Central memory CD8-positive, alpha-beta T cell (primary cell): ENCODE measurements around the gene FUT3.
"Not testable (repeated sequence)": the region's sequence is repeated elsewhere in the genome, so short reads cannot be mapped to it uniquely, and the experiment has no call there.

ENCODE experiments used
- ATAC-seq: fragments of 150-1000 bp; cut with Tn5 transposase; replicated peaks from 2 replicates; pipeline ENCODE4 v1.10.0; 2022; ENCODE audit warnings: mild to moderate bottlenecking, moderate FRiP score, moderate number of reproducible peaks; ENCODE audit not compliant: poor library complexity, severe bottlenecking; ENCODE audit errors: extremely low read depth
- DNase-seq, 2 donors: peaks; one replicate each; pipeline ENCODE4 v3.0.0; 2021; ENCODE audit warnings: low spot score in 2 of 2
- H3K27ac Mint-ChIP-seq: one replicate; pipeline ENCODE4 v1.8.0; 2022; ENCODE audit warnings: low read depth, mild to moderate bottlenecking, moderate library complexity, mixed read lengths
- H3K27me3 Mint-ChIP-seq: one replicate; pipeline ENCODE4 v1.8.0; 2022; ENCODE audit warnings: mixed read lengths
- H3K36me3 Mint-ChIP-seq: one replicate; pipeline ENCODE4 v1.8.0; 2022; ENCODE audit warnings: mild to moderate bottlenecking, moderate library complexity, mixed read lengths; ENCODE audit not compliant: insufficient read depth
- H3K4me1 Mint-ChIP-seq: one replicate; pipeline ENCODE4 v1.8.0; 2022; ENCODE audit warnings: mixed read lengths
- H3K4me3 Mint-ChIP-seq: one replicate; pipeline ENCODE4 v1.8.0; 2022; ENCODE audit warnings: mild to moderate bottlenecking, moderate library complexity, mixed read lengths
- H3K9me3 Mint-ChIP-seq: one replicate; pipeline ENCODE4 v1.8.0; 2022; ENCODE audit warnings: mixed read lengths

The FUT3 gene

DNA sequence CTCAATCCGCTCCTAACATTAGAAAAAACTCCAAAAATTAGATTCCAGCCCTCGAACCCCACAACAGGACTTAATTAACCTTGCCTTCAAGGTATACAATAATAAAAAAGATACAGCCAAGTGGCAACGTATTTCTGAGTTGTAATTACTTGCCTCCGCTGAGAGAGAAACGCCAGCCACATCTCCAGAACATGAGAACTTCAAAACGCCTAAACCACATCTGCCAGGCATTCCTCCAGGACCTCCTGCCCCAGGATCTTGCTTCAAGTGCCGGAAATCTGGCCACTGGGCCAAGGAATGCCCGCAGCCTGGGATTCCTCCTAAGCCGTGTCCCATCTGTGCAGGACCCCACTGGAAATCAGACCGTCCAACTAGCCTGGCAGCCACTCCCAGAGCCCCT is 2.9 kb upstream of the FUT3 start:
- H3K27me3 Mint-ChIP-seq, DNase-seq, ATAC-seq, H3K9me3 Mint-ChIP-seq, H3K36me3 Mint-ChIP-seq, H3K4me3 Mint-ChIP-seq, H3K4me1 Mint-ChIP-seq, H3K27ac Mint-ChIP-seq: not testable (repeated sequence)

DNA sequence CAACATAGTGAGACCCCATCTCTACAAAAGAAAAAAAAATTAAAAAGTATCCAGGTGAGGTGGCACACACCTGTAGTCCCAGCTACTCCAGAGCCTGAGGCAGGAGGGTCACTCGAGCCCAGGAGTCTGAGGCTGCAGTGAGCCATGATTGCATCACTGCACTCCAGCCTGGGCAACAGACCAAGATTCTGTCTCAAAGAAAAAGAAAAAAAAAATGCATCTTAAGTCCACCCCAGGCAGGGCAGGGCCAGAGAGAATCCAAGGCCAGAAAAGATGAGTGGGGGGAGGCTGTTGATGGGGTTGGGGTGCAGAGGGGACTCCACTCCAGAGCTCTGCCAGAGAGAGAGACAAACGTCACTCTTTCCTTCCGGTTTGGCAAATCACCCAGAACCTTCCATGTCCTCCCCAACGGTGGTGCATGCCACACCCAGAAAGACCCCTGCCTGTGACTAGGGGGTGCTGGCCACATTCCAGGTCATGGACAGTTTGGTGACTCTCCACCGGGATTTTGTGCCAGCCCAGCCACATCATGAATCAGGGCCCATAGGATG is 431 bp downstream of the FUT3 start:
- Mint-ChIP-seq H3K27me3 (no peaks in the 10 kb centered on the region), H3K27ac (no peak overlapping the region), H3K4me3 (no peak overlapping the region), H3K9me3 (no peaks in the 10 kb centered on the region), H3K36me3 (no peaks in the 10 kb centered on the region), H3K4me1 (no peaks in the 10 kb centered on the region)
- no peak for ATAC-seq
- DNase-seq = no peak

DNA sequence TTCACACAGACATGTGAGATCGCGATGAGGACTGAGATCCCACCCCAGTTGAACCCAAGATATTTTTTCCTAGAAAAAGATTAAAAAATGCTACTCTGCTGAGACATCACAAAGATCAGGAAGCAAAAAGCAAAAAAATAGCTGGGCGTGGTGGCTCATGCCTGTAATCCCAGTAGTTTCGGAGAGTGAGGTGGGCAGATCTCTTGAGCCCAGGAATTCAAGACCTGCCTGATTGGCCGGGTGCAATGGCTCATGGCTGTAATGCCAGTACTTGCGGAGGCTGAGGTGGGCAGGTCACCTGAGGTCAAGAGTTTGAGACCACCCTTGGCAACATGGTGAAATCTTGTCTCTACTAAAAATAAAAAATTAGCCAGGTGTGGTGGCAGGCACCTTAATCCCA is 1.1 kb downstream of the FUT3 start:
- ATAC-seq = no peak
- Mint-ChIP-seq H3K27me3 (no peaks in the 10 kb centered on the region), H3K36me3 (no peaks in the 10 kb centered on the region), H3K4me3 (no peak overlapping the region), H3K9me3 (no peaks in the 10 kb centered on the region), H3K27ac (no peak overlapping the region), H3K4me1 (no peaks in the 10 kb centered on the region)
- no peak for DNase-seq

DNA sequence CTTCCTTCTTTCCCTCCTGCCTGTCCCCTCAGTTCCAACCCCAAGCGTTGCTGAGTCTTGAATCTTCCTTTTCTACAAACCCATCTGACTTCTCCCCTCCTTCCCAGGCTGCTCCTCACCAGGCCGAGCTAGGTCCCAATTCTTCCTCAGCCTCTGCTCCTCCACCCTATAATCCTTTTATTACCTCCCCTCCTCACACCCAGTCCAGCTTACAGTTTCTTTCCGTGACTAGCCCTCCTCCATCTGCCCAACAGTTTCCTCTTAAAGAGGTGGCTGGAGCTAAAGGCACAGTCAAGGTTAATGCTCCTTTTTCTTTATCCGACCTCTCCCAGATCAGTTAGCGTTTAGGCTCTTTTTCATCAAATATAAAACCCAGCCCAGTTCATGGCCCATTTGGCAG is 2.6 kb downstream of the FUT3 start:
- H3K36me3 Mint-ChIP-seq, H3K4me3 Mint-ChIP-seq, H3K27me3 Mint-ChIP-seq, H3K9me3 Mint-ChIP-seq, H3K4me1 Mint-ChIP-seq, ATAC-seq, DNase-seq, H3K27ac Mint-ChIP-seq: not testable (repeated sequence)

DNA sequence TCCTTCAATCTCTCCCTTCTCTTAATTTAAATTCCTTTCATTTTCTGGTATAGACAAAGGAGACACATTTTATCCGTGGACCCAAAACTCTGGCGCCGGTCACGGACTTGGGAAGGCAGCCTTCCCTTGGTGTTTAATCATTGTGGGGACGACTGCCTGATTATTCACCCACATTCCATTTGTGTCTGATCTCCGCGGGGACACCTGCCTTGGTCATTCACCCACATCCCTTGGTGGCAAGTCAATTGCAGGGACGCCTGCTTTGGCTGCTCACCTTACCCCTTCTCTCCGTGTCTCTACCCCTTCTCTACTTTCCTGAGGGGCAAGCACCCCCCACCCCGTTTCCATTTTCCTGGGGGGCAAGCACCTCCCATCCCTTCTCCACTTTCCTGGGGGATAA is 3.4 kb downstream of the FUT3 start:
- H3K4me1 Mint-ChIP-seq, H3K27ac Mint-ChIP-seq, H3K4me3 Mint-ChIP-seq, H3K9me3 Mint-ChIP-seq, DNase-seq, H3K27me3 Mint-ChIP-seq, H3K36me3 Mint-ChIP-seq, ATAC-seq: not testable (repeated sequence)

- no peak overlapping the region for H3K27ac Mint-ChIP-seq
- no peak for DNase-seq
- H3K9me3 Mint-ChIP-seq = no peaks in the 10 kb centered on the region
- no peaks in the 10 kb centered on the region for H3K4me1 Mint-ChIP-seq
- peaks cover 8% of the 10 kb centered on the region for H3K27me3 Mint-ChIP-seq
- H3K36me3 Mint-ChIP-seq = peaks cover 5% of the 10 kb centered on the region
- ATAC-seq = no peak
- no peak overlapping the region for H3K4me3 Mint-ChIP-seq
These were observed 6.5 kb downstream of the FUT3 start for GRCh38 chr19:5844456-5845433.

DNA sequence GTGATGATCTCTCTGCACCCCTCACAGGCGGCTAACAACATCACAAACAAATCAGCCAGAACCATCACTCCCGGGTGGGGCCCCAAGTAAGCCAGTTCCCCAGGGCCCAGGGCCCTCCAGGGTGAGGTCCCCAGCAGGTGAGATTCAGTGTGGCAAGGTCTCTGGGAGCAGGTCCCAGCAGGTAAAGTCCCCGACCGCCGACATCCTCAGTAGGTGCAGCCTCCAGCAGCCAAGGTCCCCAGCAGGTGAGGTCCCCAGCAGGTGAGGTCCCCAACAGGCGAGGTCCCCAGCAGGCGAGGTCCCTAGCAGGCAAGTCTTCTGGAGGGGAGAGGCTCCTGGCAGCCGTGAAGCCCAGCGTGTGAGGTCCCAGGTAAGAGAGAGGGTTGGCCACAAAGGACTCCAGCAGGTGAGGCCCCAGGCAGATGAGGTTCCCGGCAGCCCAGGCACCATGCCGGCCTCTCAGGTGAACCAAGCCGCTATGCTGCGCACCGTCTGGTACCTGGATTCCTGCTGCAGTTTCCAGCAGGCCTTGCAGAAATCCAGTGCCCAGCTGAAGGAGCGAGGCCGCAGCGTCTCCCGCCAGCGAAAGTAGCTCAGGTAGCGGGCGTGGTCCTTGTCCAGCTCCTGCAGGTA is 7.8 kb downstream of the FUT3 start:
- H3K27me3 Mint-ChIP-seq = peaks cover 10% of the 10 kb centered on the region
- no peaks in the 10 kb centered on the region for H3K9me3 Mint-ChIP-seq
- H3K4me3 Mint-ChIP-seq = no peak overlapping the region
- no peak for ATAC-seq
- H3K27ac Mint-ChIP-seq = no peak overlapping the region
- peaks cover 5% of the 10 kb centered on the region for H3K36me3 Mint-ChIP-seq
- DNase-seq = no peak
- H3K4me1 Mint-ChIP-seq = no peaks in the 10 kb centered on the region

GRCh38 chr19:5841735-5842111 is 9.5 kb downstream of the FUT3 start:
- H3K9me3 Mint-ChIP-seq, DNase-seq, H3K36me3 Mint-ChIP-seq, H3K4me3 Mint-ChIP-seq, H3K4me1 Mint-ChIP-seq, H3K27ac Mint-ChIP-seq, ATAC-seq: not testable (repeated sequence)
- H3K27me3 Mint-ChIP-seq = peaks cover 26% of the 10 kb centered on the region

GRCh38 chr19:5839065-5840017 is 11.9 kb downstream of the FUT3 start, which contains the start of gene FUT6:
TSS of gene FUT6 (minus strand) at chr19:5839702. CDS start at chr19:5832567, 7,135 bp downstream.
- no peaks in the 10 kb centered on the region for H3K9me3 Mint-ChIP-seq
- peaks cover 36% of the 10 kb centered on the region for H3K27me3 Mint-ChIP-seq
- H3K27ac Mint-ChIP-seq = no peak within 1 kb of the TSS
- H3K4me3 Mint-ChIP-seq = no peak within 1 kb of the TSS
- no peaks in the 10 kb centered on the region for H3K4me1 Mint-ChIP-seq
- DNase-seq (no peak), ATAC-seq (no peak)
- H3K36me3 Mint-ChIP-seq = peaks cover 5% of the 10 kb centered on the region

- Mint-ChIP-seq H3K4me3 (no peak overlapping the region), H3K4me1 (no peaks in the 10 kb centered on the region), H3K36me3 (peaks cover 5% of the 10 kb centered on the region), H3K27me3 (peaks cover 45% of the 10 kb centered on the region), H3K9me3 (no peaks in the 10 kb centered on the region), H3K27ac (no peak overlapping the region)
- ATAC-seq = no peak
- no peak for DNase-seq
These were observed 12.7 kb downstream of the FUT3 start for GRCh38 chr19:5838353-5839064.

DNA sequence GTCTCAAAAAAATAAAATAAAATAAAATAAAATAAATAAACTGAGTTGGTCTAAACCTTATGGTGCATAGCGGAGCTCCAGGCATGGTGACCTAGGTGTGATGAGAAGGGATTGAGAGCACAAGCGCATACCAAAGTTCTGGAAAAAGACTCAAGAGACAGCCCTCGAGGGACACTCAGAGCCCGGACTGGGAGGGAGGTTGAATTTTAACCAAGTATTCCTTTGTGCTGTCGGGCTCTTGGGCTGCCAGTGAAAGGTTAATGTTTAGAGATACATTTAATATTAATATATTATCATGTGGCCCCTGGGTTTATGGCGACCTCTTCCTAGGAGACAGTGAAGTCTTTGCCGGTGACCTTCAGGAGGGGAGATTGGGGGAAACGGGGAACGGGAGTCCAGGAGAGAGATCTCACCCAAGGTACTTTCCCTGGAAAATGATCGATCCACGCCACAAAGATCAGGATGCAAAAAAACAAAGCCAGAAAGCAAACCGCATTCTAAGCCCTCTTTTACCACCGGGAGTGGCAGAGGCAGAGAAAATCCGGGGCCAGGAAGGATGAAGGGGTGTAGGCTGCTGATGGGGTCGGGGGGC is 13.4 kb downstream of the FUT3 start:
- Mint-ChIP-seq H3K4me3 (no peak overlapping the region), H3K36me3 (peaks cover 1% of the 10 kb centered on the region), H3K27ac (no peak overlapping the region), H3K27me3 (peaks cover 40% of the 10 kb centered on the region), H3K4me1 (no peaks in the 10 kb centered on the region), H3K9me3 (no peaks in the 10 kb centered on the region)
- DNase-seq (no peak), ATAC-seq (no peak)
